ENCODE measurements around the gene TLR4. TPM values are rescaled to one million over a fixed set of nuclear protein-coding genes. Genes with fewer than 3 reads are reported as not detected.

The TLR4 gene
- polyA plus RNA-seq, 1 donor from 2014 or later: 0.07 TPM

DNA sequence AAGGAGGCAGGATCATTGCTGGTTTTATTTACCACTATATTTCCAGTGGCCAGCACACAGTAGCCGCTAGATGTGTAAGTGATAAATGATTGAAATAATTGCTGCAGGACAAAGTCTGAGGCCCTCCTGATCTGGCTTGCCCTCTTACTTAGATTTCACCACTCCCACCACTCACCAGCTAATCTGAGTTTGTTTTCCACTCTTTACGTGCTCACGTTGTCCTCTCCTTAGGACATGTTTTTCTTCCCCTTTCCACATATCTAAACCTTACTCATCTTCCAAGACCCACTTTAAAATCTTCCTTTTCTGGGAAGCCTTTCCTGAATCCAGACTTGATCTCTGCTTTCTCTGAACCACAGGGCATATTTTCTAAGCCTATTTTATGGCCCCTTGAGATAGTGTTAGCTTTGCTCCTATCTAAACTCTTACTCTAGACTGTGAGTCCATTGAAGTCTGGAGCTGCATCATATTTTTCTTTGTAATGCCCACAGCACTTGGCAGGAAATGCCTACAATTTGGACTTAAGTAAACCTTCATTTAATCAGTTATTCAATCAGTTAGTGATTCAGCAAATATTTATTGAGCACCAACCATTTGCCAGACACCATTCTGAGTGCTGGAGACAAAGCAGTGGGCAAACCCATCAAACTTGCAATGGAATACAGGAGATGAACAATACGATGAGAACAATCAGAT lies 2.4 kb downstream of the TLR4 start:
- Histone ChIP-seq H3K9me3 (ENCODE audit: low read length) (no peaks in the 10 kb centered on the region), H3K9me2 (ENCODE audit: insufficient read depth, low read length) (no peaks in the 10 kb centered on the region), H3K36me3 (ENCODE audit: insufficient read depth, low read length) (no peaks in the 10 kb centered on the region), H4K20me1 (ENCODE audit: insufficient read depth) (no peaks in the 10 kb centered on the region), H3F3A (ENCODE audit: insufficient read depth, low read length, poor library complexity, severe bottlenecking) (no peaks in the 10 kb centered on the region), H3K27me3 (ENCODE audit: insufficient read depth, low read depth, low read length) (no peaks in the 10 kb centered on the region), H2AFZ (ENCODE audit: low read depth, low read length) (no peak overlapping the region), H3K79me2 (replicated peaks; ENCODE audit: insufficient read depth, low read length) (no peaks in the 10 kb centered on the region), H3K9ac (ENCODE audit: low read length) (no peak overlapping the region), H3K4me2 (ENCODE audit: low read length) (no peak overlapping the region), H3K27ac (ENCODE audit: low read length) (no peak overlapping the region), H3K4me3 (ENCODE audit: low read length) (no peak overlapping the region)
- TF ChIP-seq POLR2AphosphoS5 (IDR thresholded peaks at IDR 0.05) (no peak), EZH2 (IDR thresholded peaks at IDR 0.05; ENCODE audit: borderline replicate concordance, insufficient read depth, low read length, poor library complexity, severe bottlenecking) (no peak), RAD21 (conservative IDR thresholded peaks at IDR 0.05) (no peak), EP300 (conservative IDR thresholded peaks at IDR 0.05; ENCODE audit: poor library complexity, severe bottlenecking) (no peak), SMC3 (conservative IDR thresholded peaks at IDR 0.05; ENCODE audit: poor library complexity) (no peak), MXI1 (conservative IDR thresholded peaks at IDR 0.05; ENCODE audit: poor library complexity, severe bottlenecking) (no peak), TAF1 (IDR thresholded peaks at IDR 0.05; ENCODE audit: low read depth) (no peak)
- TF ChIP-seq, protein P1, sequence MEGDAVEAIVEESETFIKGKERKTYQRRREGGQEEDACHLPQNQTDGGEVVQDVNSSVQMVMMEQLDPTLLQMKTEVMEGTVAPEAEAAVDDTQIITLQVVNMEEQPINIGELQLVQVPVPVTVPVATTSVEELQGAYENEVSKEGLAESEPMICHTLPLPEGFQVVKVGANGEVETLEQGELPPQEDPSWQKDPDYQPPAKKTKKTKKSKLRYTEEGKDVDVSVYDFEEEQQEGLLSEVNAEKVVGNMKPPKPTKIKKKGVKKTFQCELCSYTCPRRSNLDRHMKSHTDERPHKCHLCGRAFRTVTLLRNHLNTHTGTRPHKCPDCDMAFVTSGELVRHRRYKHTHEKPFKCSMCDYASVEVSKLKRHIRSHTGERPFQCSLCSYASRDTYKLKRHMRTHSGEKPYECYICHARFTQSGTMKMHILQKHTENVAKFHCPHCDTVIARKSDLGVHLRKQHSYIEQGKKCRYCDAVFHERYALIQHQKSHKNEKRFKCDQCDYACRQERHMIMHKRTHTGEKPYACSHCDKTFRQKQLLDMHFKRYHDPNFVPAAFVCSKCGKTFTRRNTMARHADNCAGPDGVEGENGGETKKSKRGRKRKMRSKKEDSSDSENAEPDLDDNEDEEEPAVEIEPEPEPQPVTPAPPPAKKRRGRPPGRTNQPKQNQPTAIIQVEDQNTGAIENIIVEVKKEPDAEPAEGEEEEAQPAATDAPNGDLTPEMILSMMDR (IDR thresholded peaks at IDR 0.05; ENCODE audit: poor library complexity, severe bottlenecking): no peak
- TF ChIP-seq, protein P2, sequence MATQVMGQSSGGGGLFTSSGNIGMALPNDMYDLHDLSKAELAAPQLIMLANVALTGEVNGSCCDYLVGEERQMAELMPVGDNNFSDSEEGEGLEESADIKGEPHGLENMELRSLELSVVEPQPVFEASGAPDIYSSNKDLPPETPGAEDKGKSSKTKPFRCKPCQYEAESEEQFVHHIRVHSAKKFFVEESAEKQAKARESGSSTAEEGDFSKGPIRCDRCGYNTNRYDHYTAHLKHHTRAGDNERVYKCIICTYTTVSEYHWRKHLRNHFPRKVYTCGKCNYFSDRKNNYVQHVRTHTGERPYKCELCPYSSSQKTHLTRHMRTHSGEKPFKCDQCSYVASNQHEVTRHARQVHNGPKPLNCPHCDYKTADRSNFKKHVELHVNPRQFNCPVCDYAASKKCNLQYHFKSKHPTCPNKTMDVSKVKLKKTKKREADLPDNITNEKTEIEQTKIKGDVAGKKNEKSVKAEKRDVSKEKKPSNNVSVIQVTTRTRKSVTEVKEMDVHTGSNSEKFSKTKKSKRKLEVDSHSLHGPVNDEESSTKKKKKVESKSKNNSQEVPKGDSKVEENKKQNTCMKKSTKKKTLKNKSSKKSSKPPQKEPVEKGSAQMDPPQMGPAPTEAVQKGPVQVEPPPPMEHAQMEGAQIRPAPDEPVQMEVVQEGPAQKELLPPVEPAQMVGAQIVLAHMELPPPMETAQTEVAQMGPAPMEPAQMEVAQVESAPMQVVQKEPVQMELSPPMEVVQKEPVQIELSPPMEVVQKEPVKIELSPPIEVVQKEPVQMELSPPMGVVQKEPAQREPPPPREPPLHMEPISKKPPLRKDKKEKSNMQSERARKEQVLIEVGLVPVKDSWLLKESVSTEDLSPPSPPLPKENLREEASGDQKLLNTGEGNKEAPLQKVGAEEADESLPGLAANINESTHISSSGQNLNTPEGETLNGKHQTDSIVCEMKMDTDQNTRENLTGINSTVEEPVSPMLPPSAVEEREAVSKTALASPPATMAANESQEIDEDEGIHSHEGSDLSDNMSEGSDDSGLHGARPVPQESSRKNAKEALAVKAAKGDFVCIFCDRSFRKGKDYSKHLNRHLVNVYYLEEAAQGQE (IDR thresholded peaks at IDR 0.05; ENCODE audit: borderline replicate concordance): no peak

DNA sequence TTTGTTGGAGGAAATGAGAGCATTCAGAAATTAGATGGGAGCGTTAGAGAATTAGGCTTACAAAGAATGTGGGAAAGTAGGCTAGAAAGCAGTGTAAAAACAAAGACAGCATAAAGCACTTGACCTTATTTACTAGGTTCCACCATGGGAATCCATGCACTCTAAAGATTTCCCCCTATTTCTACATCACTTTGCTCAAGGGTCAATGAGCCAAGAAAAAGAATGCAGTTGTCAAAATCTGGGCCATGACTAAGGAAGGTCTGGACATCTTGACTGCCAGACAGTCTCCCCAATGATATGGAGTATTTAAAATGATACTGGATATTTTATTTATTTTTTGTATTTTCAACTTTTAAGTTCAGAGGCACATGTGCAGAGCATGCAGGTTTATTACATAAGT lies 3.4 kb downstream of the TLR4 start:
- Histone ChIP-seq H4K20me1 (ENCODE audit: insufficient read depth) (no peaks in the 10 kb centered on the region), H3K79me2 (replicated peaks; ENCODE audit: insufficient read depth, low read length) (no peaks in the 10 kb centered on the region), H3K9me2 (ENCODE audit: insufficient read depth, low read length) (no peaks in the 10 kb centered on the region), H3K9ac (ENCODE audit: low read length) (no peak overlapping the region), H3K9me3 (ENCODE audit: low read length) (no peaks in the 10 kb centered on the region), H3K4me3 (ENCODE audit: low read length) (no peak overlapping the region), H3K36me3 (ENCODE audit: insufficient read depth, low read length) (no peaks in the 10 kb centered on the region), H3K4me2 (ENCODE audit: low read length) (no peak overlapping the region), H2AFZ (ENCODE audit: low read depth, low read length) (no peak overlapping the region), H3K27me3 (ENCODE audit: insufficient read depth, low read depth, low read length) (no peaks in the 10 kb centered on the region), H3K27ac (ENCODE audit: low read length) (no peak overlapping the region), H3F3A (ENCODE audit: insufficient read depth, low read length, poor library complexity, severe bottlenecking) (no peaks in the 10 kb centered on the region)
- TF ChIP-seq, protein P1 (IDR thresholded peaks at IDR 0.05; ENCODE audit: poor library complexity, severe bottlenecking): no peak
- TF ChIP-seq RAD21 (conservative IDR thresholded peaks at IDR 0.05) (no peak), MXI1 (conservative IDR thresholded peaks at IDR 0.05; ENCODE audit: poor library complexity, severe bottlenecking) (no peak), SMC3 (conservative IDR thresholded peaks at IDR 0.05; ENCODE audit: poor library complexity) (no peak), TAF1 (IDR thresholded peaks at IDR 0.05; ENCODE audit: low read depth) (no peak), EP300 (conservative IDR thresholded peaks at IDR 0.05; ENCODE audit: poor library complexity, severe bottlenecking) (no peak), EZH2 (IDR thresholded peaks at IDR 0.05; ENCODE audit: borderline replicate concordance, insufficient read depth, low read length, poor library complexity, severe bottlenecking) (no peak), POLR2AphosphoS5 (IDR thresholded peaks at IDR 0.05) (no peak)
- TF ChIP-seq, protein P2 (IDR thresholded peaks at IDR 0.05; ENCODE audit: borderline replicate concordance): no peak

Data from neural cell (in vitro differentiated cells).